ENCODE results near the gene GYS1. TPM values are rescaled to one million over a fixed set of nuclear protein-coding genes. Genes with fewer than 3 reads are reported as not detected.
A peak's percentile ranks its signal among the peaks of the same experiment; 100 is the strongest.

The GYS1 gene
- total RNA-seq, 1 experiment from 2014 or later: 20.2 TPM

DNA sequence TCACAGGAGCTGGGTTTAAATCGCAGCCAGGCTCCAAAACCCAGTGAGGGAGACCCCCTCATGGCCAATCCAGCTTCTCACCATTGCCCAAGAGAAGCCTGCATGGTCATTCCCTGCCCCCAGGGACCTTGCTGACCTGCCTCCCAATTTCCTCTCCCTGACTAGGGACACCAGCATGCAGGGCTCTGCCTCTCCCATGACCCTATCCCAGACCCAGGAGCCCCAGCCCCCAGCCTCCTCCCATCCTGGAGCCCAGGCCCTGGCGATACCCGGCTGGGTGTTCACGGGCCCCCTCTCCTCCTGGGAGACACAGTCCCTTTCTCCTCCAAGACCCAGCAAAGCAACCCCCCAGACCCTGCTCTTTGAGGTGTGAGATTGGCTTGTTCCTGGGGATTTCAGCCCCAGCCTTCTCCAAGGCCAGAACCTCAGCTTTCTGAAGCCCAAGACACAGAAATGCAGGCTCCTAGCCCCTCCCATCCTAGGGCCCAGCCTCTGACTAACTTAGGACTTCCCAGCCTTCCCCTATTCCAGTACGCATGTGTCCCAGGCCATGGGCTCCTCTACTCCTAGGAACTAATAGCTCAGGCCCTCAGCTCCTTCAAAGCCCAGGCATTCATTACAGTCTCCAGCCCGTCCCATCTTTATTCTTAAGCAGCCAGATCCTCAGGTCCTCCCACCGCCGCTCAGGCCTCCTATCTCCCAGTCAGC lies 1.1 kb downstream of the GYS1 start:
- in situ Hi-C loops (cut with HindIII; ENCODE audit: low pct_unique_long_range_greater_than_20kb, low sequenced_read_pairs): no loop called here
- POLR2A ChIA-PET: interaction anchor here (0.5 kb wide), 1 partner anchor 160 kb away, joined by 10 read pairs; no protein-coding TSS in a partner anchor
- no peak for DNase-seq (ENCODE audit: low read depth, low spot score)
- TF ChIP-seq, protein P1, sequence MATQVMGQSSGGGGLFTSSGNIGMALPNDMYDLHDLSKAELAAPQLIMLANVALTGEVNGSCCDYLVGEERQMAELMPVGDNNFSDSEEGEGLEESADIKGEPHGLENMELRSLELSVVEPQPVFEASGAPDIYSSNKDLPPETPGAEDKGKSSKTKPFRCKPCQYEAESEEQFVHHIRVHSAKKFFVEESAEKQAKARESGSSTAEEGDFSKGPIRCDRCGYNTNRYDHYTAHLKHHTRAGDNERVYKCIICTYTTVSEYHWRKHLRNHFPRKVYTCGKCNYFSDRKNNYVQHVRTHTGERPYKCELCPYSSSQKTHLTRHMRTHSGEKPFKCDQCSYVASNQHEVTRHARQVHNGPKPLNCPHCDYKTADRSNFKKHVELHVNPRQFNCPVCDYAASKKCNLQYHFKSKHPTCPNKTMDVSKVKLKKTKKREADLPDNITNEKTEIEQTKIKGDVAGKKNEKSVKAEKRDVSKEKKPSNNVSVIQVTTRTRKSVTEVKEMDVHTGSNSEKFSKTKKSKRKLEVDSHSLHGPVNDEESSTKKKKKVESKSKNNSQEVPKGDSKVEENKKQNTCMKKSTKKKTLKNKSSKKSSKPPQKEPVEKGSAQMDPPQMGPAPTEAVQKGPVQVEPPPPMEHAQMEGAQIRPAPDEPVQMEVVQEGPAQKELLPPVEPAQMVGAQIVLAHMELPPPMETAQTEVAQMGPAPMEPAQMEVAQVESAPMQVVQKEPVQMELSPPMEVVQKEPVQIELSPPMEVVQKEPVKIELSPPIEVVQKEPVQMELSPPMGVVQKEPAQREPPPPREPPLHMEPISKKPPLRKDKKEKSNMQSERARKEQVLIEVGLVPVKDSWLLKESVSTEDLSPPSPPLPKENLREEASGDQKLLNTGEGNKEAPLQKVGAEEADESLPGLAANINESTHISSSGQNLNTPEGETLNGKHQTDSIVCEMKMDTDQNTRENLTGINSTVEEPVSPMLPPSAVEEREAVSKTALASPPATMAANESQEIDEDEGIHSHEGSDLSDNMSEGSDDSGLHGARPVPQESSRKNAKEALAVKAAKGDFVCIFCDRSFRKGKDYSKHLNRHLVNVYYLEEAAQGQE (IDR thresholded peaks at IDR 0.05; ENCODE audit: insufficient read depth in 1 of 2, low read depth in 2 of 2, low read length in 1 of 2): no peak
- TF ChIP-seq POLR2AphosphoS5 (IDR thresholded peaks at IDR 0.05; ENCODE audit: low read depth, low read length) (no peak), SIN3A (IDR thresholded peaks at IDR 0.05; ENCODE audit: borderline replicate concordance, insufficient read depth, low read depth, low read length) (no peak), TCF7L2 (IDR thresholded peaks at IDR 0.05; ENCODE audit: low read depth, low read length) (no peak)
- TF ChIP-seq, protein P2, sequence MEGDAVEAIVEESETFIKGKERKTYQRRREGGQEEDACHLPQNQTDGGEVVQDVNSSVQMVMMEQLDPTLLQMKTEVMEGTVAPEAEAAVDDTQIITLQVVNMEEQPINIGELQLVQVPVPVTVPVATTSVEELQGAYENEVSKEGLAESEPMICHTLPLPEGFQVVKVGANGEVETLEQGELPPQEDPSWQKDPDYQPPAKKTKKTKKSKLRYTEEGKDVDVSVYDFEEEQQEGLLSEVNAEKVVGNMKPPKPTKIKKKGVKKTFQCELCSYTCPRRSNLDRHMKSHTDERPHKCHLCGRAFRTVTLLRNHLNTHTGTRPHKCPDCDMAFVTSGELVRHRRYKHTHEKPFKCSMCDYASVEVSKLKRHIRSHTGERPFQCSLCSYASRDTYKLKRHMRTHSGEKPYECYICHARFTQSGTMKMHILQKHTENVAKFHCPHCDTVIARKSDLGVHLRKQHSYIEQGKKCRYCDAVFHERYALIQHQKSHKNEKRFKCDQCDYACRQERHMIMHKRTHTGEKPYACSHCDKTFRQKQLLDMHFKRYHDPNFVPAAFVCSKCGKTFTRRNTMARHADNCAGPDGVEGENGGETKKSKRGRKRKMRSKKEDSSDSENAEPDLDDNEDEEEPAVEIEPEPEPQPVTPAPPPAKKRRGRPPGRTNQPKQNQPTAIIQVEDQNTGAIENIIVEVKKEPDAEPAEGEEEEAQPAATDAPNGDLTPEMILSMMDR (IDR thresholded peaks at IDR 0.05): no peak
- intact Hi-C loops (cut with micrococcal nuclease; ENCODE audit: unreplicated experiment): no loop called here
- H3K9me3 ChIP-seq (ENCODE audit: control insufficient read depth, insufficient read depth, low read depth, low read length): no peaks in the 10 kb centered on the region
- H3K4me1 ChIP-seq (ENCODE audit: control insufficient read depth, insufficient read depth, low read length): no peaks in the 10 kb centered on the region
- no TSS peak for BruUV-seq (replicated peaks)
- H3K27me3 ChIP-seq (ENCODE audit: control insufficient read depth, insufficient read depth, low read length): no peaks in the 10 kb centered on the region
- H3K36me3 ChIP-seq (ENCODE audit: control insufficient read depth, insufficient read depth, low read length): peaks cover 8% of the 10 kb centered on the region; the same call in 1 of the 2 replicates
- CTCF ChIA-PET: interaction anchor here (0.6 kb wide), 2 partner anchors 13 to 152 kb away, joined by 3 to 7 read pairs; no protein-coding TSS in a partner anchor
- H3K27ac ChIP-seq (ENCODE audit: low read length): peak overlapping the region; percentile 85
- peak; percentile 37; the same call in 1 of the 2 replicates for ATAC-seq
- peak overlapping the region; percentile 79 to 96 for H3K4me3 ChIP-seq (ENCODE audit: low read depth in 2 of 2, low read length in 2 of 2)

DNA sequence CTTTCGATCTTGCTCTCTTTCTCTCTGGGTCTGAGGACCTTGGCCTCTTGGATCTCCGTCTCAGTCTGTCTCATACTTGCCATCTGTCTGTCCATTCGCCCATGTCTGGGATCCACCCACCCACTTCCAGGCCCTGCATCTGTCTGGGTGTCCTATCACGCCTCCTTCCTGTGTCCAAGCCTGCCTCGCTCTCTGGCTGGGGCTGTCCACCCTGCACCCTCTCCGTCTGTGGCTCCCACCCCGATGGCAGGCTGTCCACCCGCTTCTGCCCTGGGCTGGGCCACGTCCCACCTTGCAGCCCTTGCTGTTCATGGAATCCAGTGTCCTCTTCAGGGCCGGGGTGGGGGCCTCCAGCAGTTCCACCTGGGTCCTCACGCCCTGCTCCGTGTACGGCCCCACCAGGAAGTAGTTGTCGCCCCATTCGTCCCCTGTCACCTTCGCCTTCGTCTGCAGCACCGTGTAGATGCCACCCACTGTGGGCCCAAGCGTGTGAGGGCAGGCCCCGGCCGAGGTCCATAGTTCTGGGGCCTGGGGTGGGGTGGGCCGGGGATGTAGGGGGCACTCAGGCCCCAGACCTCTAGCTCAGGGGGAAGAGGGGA lies 2.0 kb downstream of the GYS1 start:
- H3K27me3 ChIP-seq (ENCODE audit: control insufficient read depth, insufficient read depth, low read length): no peaks in the 10 kb centered on the region
- intact Hi-C loops (cut with micrococcal nuclease; ENCODE audit: unreplicated experiment) (no loop called here), in situ Hi-C loops (cut with HindIII; ENCODE audit: low pct_unique_long_range_greater_than_20kb, low sequenced_read_pairs) (no loop called here)
- H3K27ac ChIP-seq (ENCODE audit: low read length): no peak overlapping the region
- CTCF ChIA-PET: no interaction called here
- TF ChIP-seq, protein P2 (IDR thresholded peaks at IDR 0.05): no peak
- TF ChIP-seq TCF7L2 (IDR thresholded peaks at IDR 0.05; ENCODE audit: low read depth, low read length) (no peak), POLR2AphosphoS5 (IDR thresholded peaks at IDR 0.05; ENCODE audit: low read depth, low read length) (no peak), SIN3A (IDR thresholded peaks at IDR 0.05; ENCODE audit: borderline replicate concordance, insufficient read depth, low read depth, low read length) (no peak)
- TF ChIP-seq, protein P1 (IDR thresholded peaks at IDR 0.05; ENCODE audit: insufficient read depth in 1 of 2, low read depth in 2 of 2, low read length in 1 of 2): no peak
- no peaks in the 10 kb centered on the region for H3K9me3 ChIP-seq (ENCODE audit: control insufficient read depth, insufficient read depth, low read depth, low read length)
- POLR2A ChIA-PET: no interaction called here
- H3K36me3 ChIP-seq (ENCODE audit: control insufficient read depth, insufficient read depth, low read length): peaks cover 8% of the 10 kb centered on the region; the same call in 1 of the 2 replicates
- H3K4me3 ChIP-seq (ENCODE audit: low read depth in 2 of 2, low read length in 2 of 2): no peak overlapping the region
- H3K4me1 ChIP-seq (ENCODE audit: control insufficient read depth, insufficient read depth, low read length): no peaks in the 10 kb centered on the region
- ATAC-seq: no peak
- no peak for DNase-seq (ENCODE audit: low read depth, low spot score)
- no TSS peak for BruUV-seq (replicated peaks)

All from Panc1 (cell line).